Neural progenitor cell (in vitro differentiated cells): ENCODE measurements around the gene DEPDC1. TPM values are rescaled to one million over a fixed set of nuclear protein-coding genes. Genes with fewer than 3 reads are reported as not detected.

Source experiments
- DNase-seq: peaks from one replicate; pipeline ENCODE4 v3.0.0-alpha.2; 2016; ENCODE audit warnings: low spot score
- H2AFZ ChIP-seq: fragments of 200-600 bp; sonication (generic); replicated peaks from 2 replicates; pipeline ENCODE4 v1.6.1; 2016; ENCODE audit warnings: antibody characterized with exemption
- H3F3A ChIP-seq: fragments of 200-600 bp; sonication (generic); 2 replicates; pipeline ENCODE4 v1.6.1; 2016; ENCODE audit warnings: antibody characterized with exemption, low read depth
- H3K27ac ChIP-seq: fragments of 200-600 bp; sonication (generic); 2 replicates; pipeline ENCODE4 v1.5.1; 2016; ENCODE audit warnings: mild to moderate bottlenecking
- H3K27me3 ChIP-seq: fragments of 200-600 bp; sonication (generic); 2 replicates; pipeline ENCODE4 v1.6.1; 2016; ENCODE audit warnings: mild to moderate bottlenecking, moderate library complexity
- H3K36me3 ChIP-seq: fragments of 200-600 bp; sonication (generic); 2 replicates; pipeline ENCODE4 v1.5.1; 2016
- H3K4me1 ChIP-seq: fragments of 200-600 bp; sonication (generic); 2 replicates; pipeline ENCODE4 v1.6.1; 2016; ENCODE audit warnings: mixed run types
- H3K4me2 ChIP-seq: fragments of 200-600 bp; sonication (generic); 2 replicates; pipeline ENCODE4 v1.6.1; 2016
- H3K4me3 ChIP-seq: fragments of 200-600 bp; sonication (generic); 2 replicates; pipeline ENCODE4 v1.5.1; 2016
- H3K79me2 ChIP-seq: fragments of 200-600 bp; sonication (generic); 2 replicates; pipeline ENCODE4 v1.6.1; 2016; ENCODE audit warnings: low read depth
- H3K9ac ChIP-seq: fragments of 200-600 bp; sonication (generic); 2 replicates; pipeline ENCODE4 v1.6.1; 2016
- H3K9me3 ChIP-seq: fragments of 200-600 bp; sonication (generic); 2 replicates; pipeline ENCODE4 v1.5.1; 2016; ENCODE audit warnings: low read depth
- H4K20me1 ChIP-seq: fragments of 200-600 bp; sonication (generic); 2 replicates; pipeline ENCODE4 v1.6.1; 2016; ENCODE audit warnings: low read depth
- H3K27ac Mint-ChIP-seq: 3 replicates; pipeline ENCODE4 v1.8.0; 2021; ENCODE audit warnings: mixed read lengths
- H3K27me3 Mint-ChIP-seq: 2 replicates; pipeline ENCODE4 v1.8.0; 2022; ENCODE audit warnings: low read depth, mild to moderate bottlenecking, inconsistent platforms, moderate library complexity, mixed read lengths; ENCODE audit not compliant: insufficient read depth
- H3K36me3 Mint-ChIP-seq: 3 replicates; pipeline ENCODE4 v1.8.0; 2021; ENCODE audit warnings: mixed read lengths
- H3K4me1 Mint-ChIP-seq: 3 replicates; pipeline ENCODE4 v1.8.0; 2021; ENCODE audit warnings: mixed read lengths
- H3K4me3 Mint-ChIP-seq: 3 replicates; pipeline ENCODE4 v1.8.0; 2021; ENCODE audit warnings: mild to moderate bottlenecking, moderate library complexity, mixed read lengths
- H3K9me3 Mint-ChIP-seq: 3 replicates; pipeline ENCODE4 v1.8.0; 2020; ENCODE audit warnings: mixed read lengths
- CTCF ChIP-seq: fragments of 200-600 bp; sonication (generic); IDR thresholded peaks from 2 replicates; pipeline ENCODE4 v1.5.1; 2017; ENCODE audit warnings: antibody characterized with exemption, mild to moderate bottlenecking
- EZH2 ChIP-seq: fragments of 200-600 bp; sonication (generic); IDR thresholded peaks from 2 replicates; pipeline ENCODE4 v1.6.1; 2017; ENCODE audit warnings: antibody characterized with exemption, mild to moderate bottlenecking, moderate library complexity
- EZH2phosphoT487 ChIP-seq: fragments of 200-600 bp; sonication (generic); IDR thresholded peaks from 2 replicates; pipeline ENCODE4 v1.6.1; 2017; ENCODE audit warnings: antibody characterized with exemption
- total RNA-seq: library from RNA; depleted of rRNA; stranded (reverse); fragments of >200 nt; gene quantifications from 2 replicates; pipeline ENCODE4 v1.2.3, GENCODE V29; 2015; ENCODE audit warnings: low replicate concordance

The DEPDC1 gene
- total RNA-seq, 1 donor from 2014 or later = 144 TPM

- Histone ChIP-seq H3K9me3 (no peaks in the 10 kb centered on the region), H3K79me2 (no peaks in the 10 kb centered on the region), H3K4me2 (no peak overlapping the region), H3K9ac (no peak overlapping the region), H2AFZ (peak overlapping the region; percentile 86), H3K27ac (no peak overlapping the region), H3F3A (no peaks in the 10 kb centered on the region), H3K4me1 (no peaks in the 10 kb centered on the region), H3K36me3 (no peaks in the 10 kb centered on the region), H3K27me3 (no peaks in the 10 kb centered on the region), H4K20me1 (no peaks in the 10 kb centered on the region), H3K4me3 (no peak overlapping the region)
- Mint-ChIP-seq H3K9me3 (no peaks in the 10 kb centered on the region), H3K27me3 (no peaks in the 10 kb centered on the region), H3K36me3 (no peaks in the 10 kb centered on the region), H3K27ac (no peak overlapping the region), H3K4me3 (no peak overlapping the region), H3K4me1 (peaks cover 2% of the 10 kb centered on the region)
- DNase-seq = no peak
- TF ChIP-seq EZH2phosphoT487 = no peak
- no peak for TF ChIP-seq EZH2
- no peak for TF ChIP-seq CTCF
Measured at GRCh38 chr1:68521286-68521685, 24.4 kb upstream of the DEPDC1 start.

GRCh38 chr1:68516066-68516465 is 19.2 kb upstream of the DEPDC1 start:
- no peaks in the 10 kb centered on the region for H3K27me3 Mint-ChIP-seq
- H3K4me1 Mint-ChIP-seq = peaks cover 2% of the 10 kb centered on the region
- H3K9me3 ChIP-seq = no peaks in the 10 kb centered on the region
- H3K9me3 Mint-ChIP-seq = peaks cover 4% of the 10 kb centered on the region
- no peaks in the 10 kb centered on the region for H4K20me1 ChIP-seq
- no peak overlapping the region for H2AFZ ChIP-seq
- H3K79me2 ChIP-seq = no peaks in the 10 kb centered on the region
- no peak overlapping the region for H3K4me3 ChIP-seq
- H3K27me3 ChIP-seq = no peaks in the 10 kb centered on the region
- H3K36me3 ChIP-seq = no peaks in the 10 kb centered on the region
- H3K27ac Mint-ChIP-seq = no peak overlapping the region
- no peak overlapping the region for H3K4me2 ChIP-seq
- H3K36me3 Mint-ChIP-seq = no peaks in the 10 kb centered on the region
- no peak overlapping the region for H3K27ac ChIP-seq
- H3K9ac ChIP-seq = no peak overlapping the region
- no peaks in the 10 kb centered on the region for H3K4me1 ChIP-seq
- no peak overlapping the region for H3K4me3 Mint-ChIP-seq
- TF ChIP-seq EZH2phosphoT487 (no peak), EZH2 (no peak), CTCF (no peak)
- no peaks in the 10 kb centered on the region for H3F3A ChIP-seq
- DNase-seq = no peak

- Mint-ChIP-seq H3K27me3 (no peaks in the 10 kb centered on the region), H3K4me1 (no peaks in the 10 kb centered on the region), H3K4me3 (no peak overlapping the region), H3K27ac (no peak overlapping the region), H3K36me3 (no peaks in the 10 kb centered on the region), H3K9me3 (peaks cover 4% of the 10 kb centered on the region)
- Histone ChIP-seq H3K4me1 (no peaks in the 10 kb centered on the region), H3K27me3 (no peaks in the 10 kb centered on the region), H4K20me1 (no peaks in the 10 kb centered on the region), H3K27ac (no peak overlapping the region), H2AFZ (no peak overlapping the region), H3F3A (no peaks in the 10 kb centered on the region), H3K9me3 (no peaks in the 10 kb centered on the region), H3K4me2 (no peak overlapping the region), H3K9ac (no peak overlapping the region), H3K36me3 (no peaks in the 10 kb centered on the region), H3K4me3 (no peak overlapping the region), H3K79me2 (no peaks in the 10 kb centered on the region)
- no peak for DNase-seq
- no peak for TF ChIP-seq EZH2phosphoT487
- TF ChIP-seq EZH2 = no peak
- no peak for TF ChIP-seq CTCF
Measured at GRCh38 chr1:68511254-68511653, 14.4 kb upstream of the DEPDC1 start.
